HepG2 (cell line): ENCODE data around the gene TAS2R40. TPM values are rescaled to one million over a fixed set of nuclear protein-coding genes. Genes with fewer than 3 reads are reported as not detected.

Experiments
- AKNA ChIP-seq: sonication (generic); formaldehyde crosslinking; IDR thresholded peaks from 2 replicates; pipeline ENCODE4 v1.4.0; 2020; ENCODE audit warnings: missing genetic modification reagents, borderline replicate concordance
- BCLAF1 ChIP-seq: fragments of 450-650 bp; IDR thresholded peaks from 2 replicates; pipeline ENCODE4 v1.6.1; 2017; ENCODE audit warnings: mild to moderate bottlenecking
- DDIT3 ChIP-seq: sonication (generic); formaldehyde crosslinking; IDR thresholded peaks from 2 replicates; pipeline ENCODE4 v1.4.0; 2020; ENCODE audit warnings: mild to moderate bottlenecking, missing genetic modification reagents
- HNRNPK ChIP-seq: fragments of 200-400 bp; formaldehyde crosslinking; IDR thresholded peaks from 2 replicates; pipeline ENCODE4 v1.6.1; 2018; ENCODE audit warnings: low read length, low read depth, moderate library complexity, mild to moderate bottlenecking; ENCODE audit not compliant: poor library complexity, severe bottlenecking
- HOXD1 ChIP-seq: sonication (generic); formaldehyde crosslinking; IDR thresholded peaks from 2 replicates; pipeline ENCODE4 v1.5.0; 2020; ENCODE audit warnings: missing genetic modification reagents
- NAIF1 ChIP-seq: sonication (generic); formaldehyde crosslinking; IDR thresholded peaks from 2 replicates; pipeline ENCODE4 v1.5.0; 2020; ENCODE audit warnings: mild to moderate bottlenecking, missing genetic modification reagents, borderline replicate concordance
- POGZ ChIP-seq: sonication (generic); formaldehyde crosslinking; IDR thresholded peaks from 2 replicates; pipeline ENCODE4 v1.4.0; 2020; ENCODE audit warnings: mild to moderate bottlenecking, missing genetic modification reagents
- STAG1 ChIP-seq: sonication (generic); formaldehyde crosslinking; IDR thresholded peaks from 2 replicates; pipeline ENCODE4 v1.4.0; 2020; ENCODE audit warnings: missing genetic modification reagents
- ZNF292 ChIP-seq: sonication (generic); formaldehyde crosslinking; IDR thresholded peaks from 2 replicates; pipeline ENCODE4 v1.8.1; 2022; ENCODE audit warnings: mild to moderate bottlenecking, low read depth, missing genetic modification reagents, borderline replicate concordance
- ZNF546 ChIP-seq: sonication (generic); formaldehyde crosslinking; conservative IDR thresholded peaks from 2 replicates; pipeline ENCODE4 v1.8.1; 2023; ENCODE audit warnings: mild to moderate bottlenecking, missing genetic modification reagents
- ZNF646 ChIP-seq: sonication (generic); formaldehyde crosslinking; IDR thresholded peaks from 2 replicates; pipeline ENCODE4 v1.9.0; 2021; ENCODE audit warnings: mild to moderate bottlenecking, missing genetic modification reagents
- ZNF75D ChIP-seq: sonication (generic); formaldehyde crosslinking; IDR thresholded peaks from 2 replicates; pipeline ENCODE4 v1.8.1; 2023; ENCODE audit warnings: missing genetic modification reagents, mild to moderate bottlenecking, borderline replicate concordance
- polyA plus RNA-seq, 8 experiments: library from polyadenylated mRNA; depleted of rRNA in 3 of 8; stranded (reverse) in 7 of 8; unstranded in 1 of 8; fragments of >200 nt; fragmentation: Illumina TruSeq in 4 of 8; extraction: Trizol in 4 of 8; gene quantifications; 2 replicates each; pipeline versions ENCODE4 v1.2.1 to v1.2.3, GENCODE V29; 2011 to 2016; ENCODE audit warnings: low read depth in 4 of 8, missing spikeins in 1 of 8, mixed read lengths in 1 of 8; ENCODE audit not compliant: insufficient read depth in 1 of 8
- total RNA-seq, 5 experiments: library from RNA; depleted of rRNA; stranded (reverse); fragments of >200 nt; fragmentation: Illumina TruSeq; extraction: Trizol; gene quantifications; 2 replicates each; pipeline ENCODE4 v1.2.3, GENCODE V29; 2016; ENCODE audit warnings: low read depth in 1 of 5

TAS2R40 gene
- total and polyA plus RNA-seq, 2 of the 13 experiments (the other 11 are each of a cell fraction or from before 2014, with no cell fraction given) = not detected

GRCh38 chr7:143263266-143264195 lies 41.7 kb downstream of the TAS2R40 start, which contains the start of gene GSTK1 (continued):
- TF ChIP-seq AKNA (CRISPR knock-in tag) = no peak
- no peak for TF ChIP-seq BCLAF1
- 0 out of 2 replicates have a peak, but pooled peaks have one; percentile 28 for TF ChIP-seq ZNF646 (CRISPR knock-in tag)
- no peak for TF ChIP-seq HOXD1
- TF ChIP-seq ZNF292 = peak; percentile 92
- TF ChIP-seq ZNF75D (CRISPR knock-in tag) = no peak
- TF ChIP-seq POGZ (CRISPR knock-in tag) = peak; percentile 88
- TF ChIP-seq DDIT3 = no peak
- no peak for TF ChIP-seq HNRNPK
- no peak for TF ChIP-seq ZNF546 (CRISPR knock-in tag)
- TF ChIP-seq NAIF1 (CRISPR knock-in tag) = no peak; the same call in 1 of the 2 replicates
- no peak for TF ChIP-seq STAG1 (CRISPR knock-in tag)
